K562 (cell line): ENCODE results near the gene TDRD12. TPM values are rescaled to one million over a fixed set of nuclear protein-coding genes. Genes with fewer than 3 reads are reported as not detected.

Experiments
- ATAC-seq: fragments of 200-7000 bp; cut with Tn5 transposase; 3 replicates; pipeline ENCODE4 v1.9.1; 2020; ENCODE audit warnings: moderate library complexity
- BruUV-seq: library from RNA; stranded (reverse); fragments of 400-500 nt; replicated peaks from 2 replicates; lab custom pipeline; 2021; lab: Mats Ljungman, UMichigan
- CTCF ChIA-PET: fragments of 300-600 bp; formaldehyde crosslinking; extraction: SDS; loops from one replicate; lab custom pipeline; 2021; ENCODE audit warnings: low intra/inter-chr PET ratio; lab: Yijun Ruan, JAX
- POLR2A ChIA-PET: fragments of 300-600, 350-650 bp; sonication (Branson Sonifier 250); formaldehyde crosslinking; extraction: SDS; loops from one replicate; lab custom pipeline; 2021; ENCODE audit warnings: antibody characterized with exemption, inconsistent platforms; lab: Yijun Ruan, JAX
- DNase-seq, 4 experiments: peaks; one replicate each; pipeline versions ENCODE4 v3.0.0 to v3.0.0-alpha.2; 2011 to 2018; ENCODE audit warnings: low spot score in 3 of 4, mixed read lengths in 3 of 4; ENCODE audit errors: extremely low read depth in 1 of 4
- FAIRE-seq: peaks from 2 replicates; lab custom pipeline; 2011; peaks lifted over from hg19 to GRCh38; lab: Jason Lieb, UNC
- H2AFZ ChIP-seq: 2 replicates; pipeline ENCODE4 v1.6.0; 2011; ENCODE audit warnings: low read depth, low read length, control low read depth, inconsistent platforms
- H3K27ac ChIP-seq: fragments of 200-600 bp; 3 replicates; pipeline ENCODE4 v1.8.0; 2011; ENCODE audit warnings: low read depth, mild to moderate bottlenecking, control low read depth, inconsistent platforms, low read length, moderate library complexity, mixed read lengths; ENCODE audit errors: extremely low read depth
- H3K27me3 ChIP-seq, 2 experiments: fragments of 300-600 bp in 1 of 2; 2 replicates in 1 of 2; 3 replicates in 1 of 2; pipeline versions ENCODE4 v1.6.0 to v1.8.0; 2011; ENCODE audit warnings: inconsistent platforms in 2 of 2, low read length in 2 of 2, mild to moderate bottlenecking in 1 of 2, mixed read lengths in 1 of 2, moderate library complexity in 1 of 2; ENCODE audit not compliant: control insufficient read depth in 2 of 2, insufficient read depth in 2 of 2
- H3K36me3 ChIP-seq: fragments of 300-600 bp; 3 replicates; pipeline ENCODE4 v1.8.0; 2011; ENCODE audit warnings: mild to moderate bottlenecking, low read length, inconsistent platforms; ENCODE audit not compliant: control insufficient read depth, insufficient read depth
- H3K4me1 ChIP-seq, 2 experiments: fragments of 200-600 bp in 1 of 2; replicated peaks in 1 of 2; 2 replicates in 1 of 2; 3 replicates in 1 of 2; pipeline versions ENCODE4 v1.5.1 to v1.8.0; 2011; ENCODE audit warnings: inconsistent platforms in 2 of 2, low read length in 2 of 2, mild to moderate bottlenecking in 1 of 2, mixed read lengths in 1 of 2, moderate library complexity in 1 of 2; ENCODE audit not compliant: control insufficient read depth in 2 of 2, insufficient read depth in 2 of 2
- H3K4me2 ChIP-seq: 2 replicates; pipeline ENCODE4 v1.6.1; 2011; ENCODE audit warnings: low read length, control low read depth, inconsistent platforms, mixed read lengths; ENCODE audit not compliant: insufficient read depth
- H3K4me3 ChIP-seq: fragments of 200-600 bp; sonication (generic), shearing (Covaris generic); 2 replicates; pipeline ENCODE4 v1.5.1; 2016; ENCODE audit warnings: control low read depth, inconsistent platforms
- H3K79me2 ChIP-seq: fragments of 200-600 bp; 3 replicates; pipeline ENCODE4 v1.8.0; 2011; ENCODE audit warnings: low read length, inconsistent platforms; ENCODE audit not compliant: control insufficient read depth, insufficient read depth
- H3K9ac ChIP-seq, 2 experiments: 2 replicates each; pipeline versions ENCODE4 v1.6.0 to v1.6.1; 2011; ENCODE audit warnings: low read depth in 2 of 2, low read length in 2 of 2, control low read depth in 1 of 2, inconsistent platforms in 1 of 2, mild to moderate bottlenecking in 1 of 2, mixed read lengths in 1 of 2; ENCODE audit not compliant: insufficient read depth in 1 of 2
- H3K9me1 ChIP-seq: one replicate; pipeline ENCODE4 v1.6.0; 2011; ENCODE audit warnings: inconsistent platforms, mild to moderate bottlenecking, low read length, moderate library complexity; ENCODE audit not compliant: control insufficient read depth, insufficient read depth
- H3K9me3 ChIP-seq: replicated peaks from 2 replicates; pipeline ENCODE4 v1.5.1; 2011; ENCODE audit warnings: low read depth, low read length, inconsistent platforms; ENCODE audit not compliant: control insufficient read depth, insufficient read depth
- H4K20me1 ChIP-seq: replicated peaks from 2 replicates; pipeline ENCODE4 v1.6.1; 2011; ENCODE audit warnings: low read length, inconsistent platforms, mixed read lengths; ENCODE audit not compliant: control insufficient read depth, insufficient read depth
- BCLAF1 ChIP-seq, 2 experiments: fragments of 450-650 bp in 1 of 2; IDR thresholded peaks; 2 replicates each; pipeline ENCODE4 v1.6.1; 2011 to 2017; ENCODE audit warnings: low read depth in 2 of 2, antibody characterized with exemption in 1 of 2, borderline replicate concordance in 1 of 2, low read length in 1 of 2, mild to moderate bottlenecking in 1 of 2, mixed read lengths in 1 of 2; ENCODE audit not compliant: control insufficient read depth in 1 of 2
- EWSR1 ChIP-seq: fragments of 450-650 bp; IDR thresholded peaks from 2 replicates; pipeline ENCODE4 v1.6.1; 2018; ENCODE audit warnings: borderline replicate concordance, mild to moderate bottlenecking, low read depth, moderate library complexity; ENCODE audit not compliant: partially characterized antibody
- HMBOX1 ChIP-seq: sonication (generic); IDR thresholded peaks from 2 replicates; pipeline ENCODE4 v1.6.1; 2016
- MEF2A ChIP-seq: IDR thresholded peaks from 2 replicates; pipeline ENCODE4 v1.6.1; 2011; ENCODE audit warnings: low read depth, mild to moderate bottlenecking, low read length, moderate library complexity; ENCODE audit not compliant: control insufficient read depth
- MTA3 ChIP-seq: fragments of 450-650 bp; formaldehyde crosslinking; IDR thresholded peaks from 2 replicates; pipeline ENCODE4 v1.6.1; 2017; ENCODE audit warnings: mild to moderate bottlenecking, borderline replicate concordance
- THRA ChIP-seq: fragments of 450-650 bp; IDR thresholded peaks from 2 replicates; pipeline ENCODE4 v1.6.1; 2017; ENCODE audit warnings: mild to moderate bottlenecking, moderate library complexity
- ZNF197 ChIP-seq: fragments of 200-800 bp; sonication (Bioruptor generic); IDR thresholded peaks from 2 replicates; pipeline ENCODE4 v1.6.1; 2016; ENCODE audit warnings: low read depth, missing genetic modification characterization, missing compliant biosample characterization
- WGBS: fragments of 100-300 bp; shearing (Covaris generic); methylation state at CpG from one replicate; pipeline ENCODE4 v1.1.6; 2016; ENCODE audit warnings: low coverage, mixed read lengths; ENCODE audit not compliant: insufficient coverage; ENCODE audit errors: missing lambda C conversion rate; 5-methylcytosine and 5-hydroxymethylcytosine counted together
- in situ Hi-C: fragments of 300-500 bp; cut with MboI; formaldehyde crosslinking; loops from 4 replicates; pipeline ENCODE4 v1.15.0; 2018; ENCODE audit warnings: inconsistent platforms, mixed read lengths
- intact Hi-C: fragments of 100-400 bp; cut with micrococcal nuclease; formaldehyde crosslinking; loops from 2 replicates; pipeline ENCODE4 v1.14.2; 2022
- polyA plus RNA-seq, 8 experiments: library from polyadenylated mRNA; depleted of rRNA in 4 of 8; stranded (reverse) in 5 of 8; unstranded in 3 of 8; fragments of >200 nt; fragmentation: Nextera tagmentation in 2 of 8; fragmentation: Illumina TruSeq in 1 of 8; extraction: Ambion mirVana in 2 of 8; extraction: Trizol in 1 of 8; gene quantifications; 2 replicates each; pipeline versions ENCODE4 v1.2.1 to v1.2.3, GENCODE V29; 2011 to 2014; ENCODE audit warnings: inconsistent platforms in 1 of 8, missing spikeins in 1 of 8
- total RNA-seq, 7 experiments: library from RNA; depleted of rRNA in 6 of 7; stranded (reverse); fragments of >200 nt in 6 of 7; fragmentation: Illumina TruSeq in 2 of 7; extraction: Trizol in 2 of 7; gene quantifications; 2 replicates each; pipeline versions ENCODE4 v1.2.1 to v1.2.3, GENCODE V29; 2011 to 2021; ENCODE audit warnings: low replicate concordance in 1 of 7

Gene TDRD12
- total and polyA plus RNA-seq, 9 of the 15 experiments (the other 6 are each of a cell fraction or from before 2014, with no cell fraction given) = 0.03 TPM; not detected in 8

- Histone ChIP-seq H3K4me3 (no peak overlapping the region), H3K9me1 (no peaks in the 10 kb centered on the region), H3K79me2 (no peaks in the 10 kb centered on the region), H3K9ac (no peak overlapping the region), H3K9me3 (no peaks in the 10 kb centered on the region), H2AFZ (no peak overlapping the region), H3K36me3 (no peaks in the 10 kb centered on the region), H3K4me2 (no peak overlapping the region), H3K27me3 (peaks cover 54 to 71% of the 10 kb centered on the region in 2 experiments), H3K4me1 (peaks cover 0 to 10% of the 10 kb centered on the region in 2 experiments; a peak in 1 of 5 replicates), H4K20me1 (0 out of 2 replicates have a peak, but pooled peaks cover 5% of the 10 kb centered on the region), H3K27ac (no peak overlapping the region)
- no peak for FAIRE-seq
- 2% methylated on average over 4 of the region's 4 CpGs for WGBS
- ChIA-PET POLR2A (interaction anchor here (2.8 kb wide), 1 partner anchor 9 kb away, joined by 9 read pairs; no protein-coding TSS in a partner anchor), CTCF (no interaction called here)
- DNase-seq = no peak
- no TSS peak for BruUV-seq
- in situ Hi-C loops (no loop called here), intact Hi-C loops (no loop called here)
- TF ChIP-seq ZNF197 (CRISPR knock-in tag) (no peak), MEF2A (no peak)
- no peak for ATAC-seq
Measured at GRCh38 chr19:32828139-32828538, 108.6 kb downstream of the TDRD12 start.

- DNase-seq = no peak
- H3K4me1 ChIP-seq = peaks cover 0 to 10% of the 10 kb centered on the region in 2 experiments; a peak in 1 of 5 replicates
- peaks cover 55 to 64% of the 10 kb centered on the region in 2 experiments for H3K27me3 ChIP-seq
- no peaks in the 10 kb centered on the region for H3K9me3 ChIP-seq
- no peaks in the 10 kb centered on the region for H3K9me1 ChIP-seq
- no peak overlapping the region for H2AFZ ChIP-seq
- no peaks in the 10 kb centered on the region for H3K36me3 ChIP-seq
- intact Hi-C loops (no loop called here), in situ Hi-C loops (no loop called here)
- no peak overlapping the region for H3K9ac ChIP-seq
- BruUV-seq = no TSS peak
- WGBS = 1% methylated on average over 15 of the region's 15 CpGs
- no peak overlapping the region for H3K4me2 ChIP-seq
- no peaks in the 10 kb centered on the region for H3K79me2 ChIP-seq
- ChIA-PET CTCF (interaction anchor here (0.5 kb wide), 1 partner anchor 121 kb away, joined by 3 read pairs; no protein-coding TSS in a partner anchor), POLR2A (interaction anchor here (2.8 kb wide), 1 partner anchor 10 kb away, joined by 9 read pairs; no protein-coding TSS in a partner anchor)
- ATAC-seq = no peak
- FAIRE-seq = no peak
- H3K27ac ChIP-seq = no peak overlapping the region
- 0 out of 2 replicates have a peak, but pooled peaks cover 5% of the 10 kb centered on the region for H4K20me1 ChIP-seq
- no peak overlapping the region for H3K4me3 ChIP-seq
- TF ChIP-seq EWSR1 (no peak), MTA3 (no peak), BCLAF1 (IDR thresholded peaks at IDR 0.05; ENCODE audit: borderline replicate concordance in 1 of 2, control insufficient read depth in 1 of 2, low read depth in 2 of 2, low read length in 1 of 2) (no peak), HMBOX1 (no peak), THRA (no peak)
Measured at GRCh38 chr19:32828643-32829344, 109.2 kb downstream of the TDRD12 start.
